ENCODE measurements around the gene FAM20C. TPM values are rescaled to one million over a fixed set of nuclear protein-coding genes. Genes with fewer than 3 reads are reported as not detected.

Gene FAM20C
- total and polyA plus RNA-seq, 2 donors (not counting 3 experiments of a cell fraction or from before 2014, with no cell fraction given), result 14.2 to 34.5 TPM

- Histone ChIP-seq H3K36me3 (ENCODE audit: control insufficient read depth in 2 of 2, extremely low read depth in 1 of 2, insufficient read depth in 2 of 2, low read length in 2 of 2) (no peaks in the 10 kb centered on the region), H3K79me2 (ENCODE audit: control insufficient read depth, insufficient read depth, low read length) (no peaks in the 10 kb centered on the region), H3K4me1 (ENCODE audit: control insufficient read depth, extremely low read depth, insufficient read depth, low read length) (no peaks in the 10 kb centered on the region), H3K9me1 (replicated peaks; ENCODE audit: control insufficient read depth, extremely low read depth, insufficient read depth, low read length) (no peaks in the 10 kb centered on the region), H3K9ac (replicated peaks; ENCODE audit: extremely low read depth, insufficient read depth, low read length) (no peak overlapping the region), H3K4me2 (ENCODE audit: insufficient read depth, low read length) (no peak overlapping the region), H2AFZ (ENCODE audit: low read depth, low read length) (no peak overlapping the region), H3K9me3 (replicated peaks; ENCODE audit: control insufficient read depth, insufficient read depth, low read length) (no peaks in the 10 kb centered on the region), H4K20me1 (replicated peaks; ENCODE audit: control insufficient read depth, extremely low read depth, insufficient read depth, low read length) (no peaks in the 10 kb centered on the region), H3K27ac (ENCODE audit: insufficient read depth, low read depth, low read length) (no peak overlapping the region), H3K27me3 (ENCODE audit: control insufficient read depth in 2 of 2, insufficient read depth in 2 of 2, low read length in 2 of 2) (peaks cover 0 to 3% of the 10 kb centered on the region in 2 experiments), H3K4me3 (replicated peaks in 1 of 3; ENCODE audit: insufficient read depth in 1 of 3, low read depth in 1 of 3, low read length in 3 of 3) (no peak overlapping the region)
- DNase-seq (ENCODE audit: low read depth, low spot score), result no peak
- no peak for FAIRE-seq
- ChIA-PET CTCF (interaction anchor here (1.0 to 1.9 kb wide), 3 partner anchors 16 to 91 kb away, joined by 3 to 5 read pairs (median 4); no protein-coding TSS in a partner anchor), POLR2A (no interaction called here)
- BruUV-seq (replicated peaks), result no TSS peak
- intact Hi-C loops (cut with micrococcal nuclease), result no loop called here
- TF ChIP-seq POLR2AphosphoS5 (IDR thresholded peaks at IDR 0.05; ENCODE audit: insufficient read depth, low read depth, low read length) (no peak), EZH2 (IDR thresholded peaks at IDR 0.05; ENCODE audit: borderline replicate concordance, low read depth, low read length, severe bottlenecking) (no peak), MYC (IDR thresholded peaks at IDR 0.05; ENCODE audit: low read depth, low read length) (no peak), GATA2 (IDR thresholded peaks at IDR 0.05; ENCODE audit: insufficient read depth, insufficient read length, low read depth, low read length) (no peak), CTCF (IDR thresholded peaks at IDR 0.05; ENCODE audit: extremely low read depth in 1 of 2, insufficient read depth in 1 of 2, low read depth in 1 of 2, low read length in 2 of 2) (no peak), FOS (IDR thresholded peaks at IDR 0.05; ENCODE audit: borderline replicate concordance, insufficient read depth, low read length) (no peak), MAX (IDR thresholded peaks at IDR 0.05; ENCODE audit: insufficient read depth, insufficient read length) (no peak), JUN (IDR thresholded peaks at IDR 0.05; ENCODE audit: borderline replicate concordance, insufficient read depth, insufficient read length, low read depth) (no peak), POLR2A (IDR thresholded peaks at IDR 0.05; ENCODE audit: low read depth, low read length) (no peak)
- dilution Hi-C loops (cut with MboI; ENCODE audit: extremely low pct_ligation_motif_present, low sequenced_read_pairs), result no loop called here
Measured at GRCh38 chr7:155469-155900, 36.9 kb upstream of the FAM20C start.
